HG03469 (cell line): ENCODE results near the gene OR2K2.
"Not testable (repeated sequence)": the region's sequence is repeated elsewhere in the genome, so short reads cannot be mapped to it uniquely, and the experiment has no call there.

Source experiments
- ATAC-seq: cut with Tn5 transposase; IDR thresholded peaks from one replicate; pipeline ENCODE4 v1.9.1; 2021; ENCODE audit warnings: mild to moderate bottlenecking, moderate library complexity, moderate number of reproducible peaks; ENCODE audit not compliant: unreplicated experiment

OR2K2 gene, protein sequence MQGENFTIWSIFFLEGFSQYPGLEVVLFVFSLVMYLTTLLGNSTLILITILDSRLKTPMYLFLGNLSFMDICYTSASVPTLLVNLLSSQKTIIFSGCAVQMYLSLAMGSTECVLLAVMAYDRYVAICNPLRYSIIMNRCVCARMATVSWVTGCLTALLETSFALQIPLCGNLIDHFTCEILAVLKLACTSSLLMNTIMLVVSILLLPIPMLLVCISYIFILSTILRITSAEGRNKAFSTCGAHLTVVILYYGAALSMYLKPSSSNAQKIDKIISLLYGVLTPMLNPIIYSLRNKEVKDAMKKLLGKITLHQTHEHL

DNA sequence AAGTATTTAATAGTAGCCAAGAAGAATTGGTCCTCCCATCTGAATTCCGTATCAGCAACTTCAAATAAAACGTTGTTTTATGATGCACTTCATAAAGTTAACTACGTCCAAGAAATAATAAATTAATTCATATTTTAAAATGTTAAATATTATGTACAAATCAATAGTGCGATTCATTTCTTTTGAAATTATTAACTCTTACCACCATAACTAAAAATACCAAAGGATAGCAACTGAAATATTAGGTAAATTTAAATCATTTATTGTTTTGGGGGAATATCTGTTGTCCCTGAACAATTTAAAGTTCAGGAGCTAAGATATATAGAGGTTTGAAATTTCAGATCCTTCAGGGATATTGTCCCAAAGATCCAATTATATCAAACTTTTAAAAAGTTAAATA lies at the start of gene OR2K2:
Gene OR2K2 (minus strand): TSS at position 101 of the 400 bp plus-strand sequence. CDS start 1,791 bp downstream, outside the sequence.
- ATAC-seq = no peak

DNA sequence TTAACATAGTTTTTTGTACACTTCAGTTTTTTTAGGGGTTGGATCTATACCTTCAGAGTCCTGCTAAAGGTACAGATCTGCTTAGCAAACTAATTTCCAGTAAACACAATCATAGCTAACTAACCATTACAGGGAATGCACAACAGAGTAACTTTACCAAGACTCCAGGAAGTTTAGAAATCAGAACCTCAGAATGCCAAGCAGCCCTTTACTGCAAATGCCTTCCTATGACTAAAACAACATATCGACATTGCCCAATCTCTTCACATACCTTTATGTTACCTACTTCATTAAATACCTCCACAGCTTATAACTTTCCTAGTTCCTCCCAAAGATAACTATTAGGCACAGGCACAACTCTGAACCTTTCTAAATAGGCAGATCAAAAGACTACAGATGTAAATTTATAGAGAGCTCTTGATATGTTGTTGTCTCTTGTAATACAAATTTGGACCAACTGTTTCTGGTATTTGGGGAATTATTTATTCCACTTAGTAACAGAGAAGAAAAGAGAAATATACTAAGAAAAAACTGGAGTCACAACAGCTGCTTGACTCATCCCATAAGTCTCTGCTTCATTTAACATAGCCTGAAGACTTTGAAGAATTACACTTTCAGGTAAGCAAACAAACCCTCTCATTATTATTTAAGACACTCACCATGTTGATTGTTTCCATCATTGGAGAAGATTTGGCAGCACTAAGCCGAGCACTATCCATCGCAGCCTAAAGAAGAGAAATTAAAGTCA lies 46.0 kb upstream of the OR2K2 start:
- ATAC-seq = no peak

DNA sequence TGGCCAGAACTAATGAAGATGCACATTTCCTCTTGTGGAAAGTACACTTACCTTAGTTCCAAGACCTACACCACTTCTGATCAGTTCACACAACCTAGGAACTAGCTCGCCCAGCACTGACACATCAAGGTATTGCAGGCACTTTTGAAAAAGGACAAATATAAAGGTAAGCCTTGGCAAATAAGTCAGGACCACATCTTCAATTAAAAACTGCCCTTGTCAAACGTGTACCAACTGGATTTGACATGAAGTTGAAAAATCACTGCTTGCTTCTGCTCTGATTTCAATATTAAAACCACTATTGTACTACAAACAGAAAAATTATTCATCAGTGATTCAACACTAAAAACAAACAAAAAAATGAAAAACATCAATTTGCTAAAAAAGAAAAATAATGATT lies 45.0 kb upstream of the OR2K2 start:
- no peak for ATAC-seq

DNA sequence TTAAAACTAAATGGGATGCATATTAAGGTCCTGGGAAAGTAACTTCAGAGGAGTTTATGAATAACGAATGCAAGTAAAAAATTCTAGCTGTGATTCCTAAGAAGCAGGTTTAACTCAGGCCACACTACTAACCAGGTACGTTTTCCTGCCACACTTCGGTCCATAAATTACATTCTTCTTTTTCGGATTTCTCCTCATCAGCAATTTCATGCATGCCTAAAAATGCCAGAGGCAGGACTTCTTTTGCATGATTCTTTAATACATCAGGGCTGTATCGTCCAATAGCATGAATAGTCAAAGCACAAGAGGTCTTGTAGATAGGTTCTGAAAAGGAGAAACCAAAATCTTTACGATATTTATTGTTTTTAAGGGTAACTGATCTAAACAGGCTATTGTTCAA lies 42.3 kb upstream of the OR2K2 start:
- no peak for ATAC-seq

GRCh38 chr9:111366978-111367377 lies 37.0 kb upstream of the OR2K2 start:
- ATAC-seq = no peak

DNA sequence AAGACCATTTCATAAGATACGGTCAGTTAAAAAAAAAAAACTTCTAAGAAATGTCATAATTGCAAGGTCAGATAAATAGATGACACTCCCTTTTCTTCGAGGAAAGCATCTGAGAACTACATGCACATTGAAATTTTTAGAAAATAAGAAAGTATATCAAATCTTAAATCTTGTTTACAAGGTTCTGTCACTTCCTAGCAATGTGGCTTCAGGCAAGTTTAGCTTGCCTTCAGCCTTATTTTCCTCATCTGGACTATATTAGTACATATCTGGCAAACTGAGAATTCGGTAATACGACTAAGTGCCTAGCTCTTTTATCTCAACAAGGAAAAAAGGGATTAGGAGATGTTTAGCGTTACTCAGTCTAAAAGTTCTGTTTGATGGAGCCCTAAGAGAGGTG lies 32.5 kb upstream of the OR2K2 start:
- ATAC-seq = no peak

- ATAC-seq = no peak
Observed at GRCh38 chr9:111360881-111361280, 30.9 kb upstream of the OR2K2 start.

DNA sequence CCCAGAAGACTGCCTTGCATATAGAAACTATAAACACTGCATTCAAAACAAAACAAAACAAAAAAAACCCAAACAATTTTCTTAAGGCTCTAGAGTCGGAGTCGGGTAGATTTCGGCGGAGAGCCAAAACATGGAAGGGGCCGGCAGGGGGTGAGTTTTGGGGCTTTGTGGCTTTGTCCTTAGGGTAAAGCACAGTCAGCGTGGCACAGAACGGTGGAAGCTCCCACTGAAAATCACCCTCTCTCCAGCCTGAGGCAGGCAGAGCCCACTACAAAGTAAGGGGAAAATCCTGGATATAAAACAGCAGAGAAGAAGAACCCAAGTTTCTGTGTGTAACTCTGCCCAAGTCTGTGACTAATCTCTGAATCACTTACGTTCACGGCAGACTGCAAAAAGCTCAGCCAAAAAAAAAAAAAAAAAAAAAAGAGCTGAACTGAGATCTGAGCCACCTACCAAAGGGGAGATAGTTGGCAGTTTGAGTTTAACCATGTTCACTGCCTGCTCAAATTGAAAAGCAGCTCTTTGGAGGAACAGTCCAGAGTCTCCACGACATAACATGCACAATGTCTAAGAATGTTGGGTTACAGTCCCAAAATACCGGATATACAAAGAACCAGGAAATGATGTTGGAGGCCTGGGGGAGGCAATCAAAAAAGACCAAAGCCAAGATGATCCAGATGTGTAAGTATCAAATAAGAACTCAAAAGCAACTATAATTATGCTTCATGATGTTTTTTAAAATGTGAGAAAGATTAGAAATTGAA lies 26.6 kb upstream of the OR2K2 start:
- no peak for ATAC-seq

DNA sequence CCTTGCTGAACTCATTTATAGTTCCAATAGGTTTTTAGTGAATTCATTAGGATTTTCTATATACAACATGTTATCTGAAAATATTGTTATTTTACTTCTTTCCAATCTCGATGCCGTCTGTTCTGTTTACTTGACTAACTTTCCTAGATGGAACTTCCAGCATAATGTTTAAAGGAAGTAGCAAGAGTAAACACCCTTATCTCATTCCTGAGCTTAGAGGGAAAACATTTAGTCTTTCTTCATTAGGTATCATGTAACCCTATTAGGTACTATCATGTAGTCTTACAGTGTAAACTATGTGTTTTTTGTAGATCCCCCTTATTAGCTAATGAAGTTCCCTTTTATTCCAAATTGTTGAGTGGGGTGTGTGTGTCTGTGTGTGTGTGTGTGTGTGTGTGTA lies 22.5 kb upstream of the OR2K2 start:
- ATAC-seq = no peak

DNA sequence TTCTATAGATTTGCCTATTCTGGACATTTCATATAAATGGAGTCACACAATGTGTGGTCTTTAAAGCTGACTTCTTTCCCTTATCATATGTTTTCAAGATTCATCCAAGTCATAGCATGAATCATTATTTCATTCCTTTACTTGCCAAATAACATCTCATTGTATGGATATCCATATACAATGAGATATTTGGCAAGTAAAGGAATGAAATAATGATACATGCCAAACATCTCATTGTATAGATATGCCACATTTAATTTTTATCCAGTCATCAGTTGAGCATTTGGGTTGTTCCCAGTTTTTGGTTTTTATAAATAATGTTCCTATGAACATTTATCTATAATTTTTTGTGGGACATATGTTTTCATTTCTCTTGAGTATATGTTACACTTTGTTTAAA lies 20.5 kb upstream of the OR2K2 start:
- ATAC-seq = no peak

DNA sequence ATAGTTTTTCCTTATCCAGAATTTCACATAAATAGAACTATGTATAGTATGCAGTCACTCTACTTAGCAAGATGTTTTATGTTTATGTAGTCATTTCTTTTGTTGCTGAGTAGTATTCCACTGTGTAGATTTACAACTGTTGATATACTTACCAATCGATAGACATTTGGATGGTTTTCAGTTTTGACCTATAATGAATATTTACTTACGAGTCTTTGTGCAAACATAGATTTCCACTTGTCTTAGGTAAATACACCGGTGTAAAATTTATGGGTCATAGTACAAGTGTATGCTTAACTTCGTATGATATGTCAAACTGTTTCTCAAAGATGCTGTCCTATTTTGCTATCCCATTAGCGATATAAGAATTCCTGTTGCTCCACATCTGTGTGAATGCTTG lies 19.7 kb upstream of the OR2K2 start:
- ATAC-seq = no peak

DNA sequence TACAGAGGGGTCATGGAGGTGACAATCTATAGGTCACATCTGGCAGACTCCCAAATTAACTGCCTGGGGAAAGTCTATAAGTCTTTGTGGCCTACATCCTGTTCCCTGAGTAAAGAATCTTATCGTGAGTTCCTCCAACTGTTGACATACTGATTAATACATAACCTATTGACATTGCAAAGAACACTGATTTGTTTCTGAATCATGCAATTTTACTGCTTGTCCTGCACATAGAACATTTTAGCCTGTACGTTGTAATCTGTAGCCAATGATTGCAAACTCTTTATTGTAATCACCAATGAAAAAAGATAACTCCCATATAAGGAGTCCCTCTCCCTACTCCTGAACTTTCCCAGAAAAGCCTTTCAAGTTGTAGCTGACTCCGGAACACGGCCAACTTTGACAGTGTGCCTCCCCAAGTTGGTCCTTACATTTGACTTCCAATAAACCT lies 18.8 kb upstream of the OR2K2 start:
- no peak for ATAC-seq

GRCh38 chr9:111334318-111334863 lies 4.4 kb upstream of the OR2K2 start:
- ATAC-seq = not testable (repeated sequence)

- ATAC-seq = no peak
Observed at GRCh38 chr9:111320631-111321030, 9.4 kb downstream of the OR2K2 start.

GRCh38 chr9:111316796-111317195 lies 13.2 kb downstream of the OR2K2 start:
- ATAC-seq = no peak

- ATAC-seq = no peak
Observed at GRCh38 chr9:111305914-111306313, 24.1 kb downstream of the OR2K2 start.

DNA sequence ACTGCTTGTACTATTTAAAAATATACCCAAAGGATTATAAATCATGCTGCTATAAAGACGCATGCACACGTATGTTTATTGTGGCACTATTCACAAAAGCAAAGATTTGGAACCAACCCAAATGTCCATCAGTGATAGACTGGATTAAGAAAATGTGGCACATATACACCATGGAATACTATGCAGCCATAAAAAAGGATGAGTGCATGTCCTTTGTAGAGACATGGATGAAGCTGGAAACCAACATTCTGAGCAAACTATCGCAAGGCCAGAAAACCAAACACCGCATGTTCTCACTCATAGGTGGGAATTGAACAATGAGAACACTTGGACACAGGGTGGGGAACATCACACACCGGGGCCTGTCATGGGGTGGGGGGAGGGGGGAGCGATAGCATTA lies 26.0 kb downstream of the OR2K2 start:
- ATAC-seq = not testable (repeated sequence)

GRCh38 chr9:111301195-111301594 lies 28.8 kb downstream of the OR2K2 start:
- no peak for ATAC-seq

GRCh38 chr9:111300140-111300735 lies 29.8 kb downstream of the OR2K2 start:
- ATAC-seq = no peak

DNA sequence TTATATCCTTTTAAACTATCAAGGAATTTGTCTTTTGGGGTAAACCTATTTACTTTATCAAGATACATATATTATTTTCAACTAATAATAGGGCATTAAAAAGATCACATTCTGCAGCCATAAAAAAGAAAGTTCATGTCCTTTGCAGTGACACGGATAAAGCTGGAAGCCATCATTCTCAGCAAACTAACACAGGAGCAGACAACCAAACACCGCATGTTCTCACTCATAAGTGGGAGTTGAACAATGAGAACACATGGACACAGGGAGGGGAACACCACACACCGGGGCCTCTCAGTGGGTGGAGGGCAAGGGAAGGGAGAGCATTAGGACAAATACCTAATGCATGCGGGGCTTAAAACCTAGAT lies 30.4 kb downstream of the OR2K2 start:
- not testable (repeated sequence) for ATAC-seq
